Upper lobe of right lung (tissue), 1 donor: ENCODE results near the gene ANTXR2. TPM values are rescaled to one million over a fixed set of nuclear protein-coding genes. Genes with fewer than 3 reads are reported as not detected.

Experiments used
- ATAC-seq: fragments of 200-7000 bp; cut with Tn5 transposase; one replicate; pipeline ENCODE4 v1.9.1; 2020; ENCODE audit warnings: mild to moderate bottlenecking, moderate library complexity
- DNase-seq: peaks from one replicate; pipeline ENCODE4 v3.0.0-alpha.2; 2020
- H3K27ac ChIP-seq: fragments of 200-600 bp; one replicate; pipeline ENCODE4 v1.8.0; 2022
- H3K27me3 ChIP-seq: fragments of 200-600 bp; one replicate; pipeline ENCODE4 v1.8.0; 2022; ENCODE audit warnings: mild to moderate bottlenecking
- H3K36me3 ChIP-seq: fragments of 200-600 bp; one replicate; pipeline ENCODE4 v1.8.0; 2022
- H3K4me1 ChIP-seq: fragments of 200-600 bp; one replicate; pipeline ENCODE4 v1.8.0; 2022
- H3K4me3 ChIP-seq: fragments of 200-600 bp; one replicate; pipeline ENCODE4 v1.8.0; 2022; ENCODE audit warnings: mild to moderate bottlenecking
- H3K9me3 ChIP-seq: fragments of 200-600 bp; one replicate; pipeline ENCODE4 v1.8.0; 2022
- CTCF ChIP-seq: fragments of 200-600 bp; IDR thresholded peaks from one replicate; pipeline ENCODE4 v1.8.0; 2022; ENCODE audit warnings: antibody characterized with exemption
- intact Hi-C: fragments of 100-400 bp; cut with DNase I; formaldehyde crosslinking; loops from one replicate; pipeline ENCODE4 v1.11.0; 2022
- total RNA-seq: library from RNA; stranded (reverse); fragmentation: NEBNext Ultra II Directional; extraction: Animal tissue kit (Norgen Biotek cat#: 25700); gene quantifications from one replicate; pipeline ENCODE4 v1.2.1, GENCODE V29; 2021
- donor health status: DM: no; HTN: yes; CAD: no; lungs with severe emphysema.

ANTXR2 gene
- total RNA-seq, 1 donor from 2014 or later, result 67.4 TPM

DNA sequence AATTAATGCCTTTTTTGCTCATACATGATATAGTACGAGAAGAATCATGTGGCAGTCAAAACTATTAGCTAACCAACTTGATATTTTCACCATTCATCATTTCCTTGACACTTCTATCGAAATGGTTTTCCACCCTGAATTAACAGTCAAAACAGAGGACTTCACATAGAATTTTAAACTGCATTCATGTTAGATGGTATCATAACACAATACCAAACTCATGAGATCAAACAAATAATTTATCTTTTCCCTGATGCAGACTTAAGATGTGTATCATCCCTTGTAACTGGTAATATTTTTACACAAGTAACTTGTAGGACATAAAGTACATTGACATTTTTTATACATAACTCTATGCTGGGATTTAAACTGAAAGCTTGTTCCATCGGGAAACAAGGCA is 18.2 kb upstream of the ANTXR2 start:
- no peak for ATAC-seq
- intact Hi-C loops, result no loop called here
- Histone ChIP-seq H3K27me3 (no peaks in the 10 kb centered on the region), H3K4me3 (no peak overlapping the region), H3K36me3 (no peaks in the 10 kb centered on the region), H3K27ac (no peak overlapping the region), H3K9me3 (no peaks in the 10 kb centered on the region), H3K4me1 (no peaks in the 10 kb centered on the region)
- no peak for DNase-seq
- TF ChIP-seq CTCF, result no peak

DNA sequence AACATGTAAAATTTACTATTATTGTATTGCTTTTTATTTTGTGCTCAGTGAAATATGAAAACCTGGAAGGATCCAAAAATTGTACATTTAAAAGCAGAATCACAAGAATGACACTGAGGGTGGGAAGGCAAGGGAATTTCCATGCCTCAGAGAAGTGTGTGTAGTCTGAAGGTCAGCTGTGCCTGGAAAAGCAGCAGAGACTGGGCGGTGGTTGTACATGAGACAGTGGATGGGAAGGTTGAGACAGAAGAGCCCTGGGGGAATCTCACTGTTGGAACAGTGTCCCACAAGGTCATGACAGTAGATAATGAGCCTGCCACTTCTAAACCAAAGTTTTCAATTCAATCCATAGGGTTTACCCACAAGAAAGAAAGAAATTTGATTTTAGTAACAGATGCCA is 17.1 kb upstream of the ANTXR2 start:
- ATAC-seq, result no peak
- no peak for TF ChIP-seq CTCF
- no peak for DNase-seq
- intact Hi-C loops, result no loop called here
- Histone ChIP-seq H3K9me3 (no peaks in the 10 kb centered on the region), H3K27ac (no peak overlapping the region), H3K4me1 (no peaks in the 10 kb centered on the region), H3K27me3 (no peaks in the 10 kb centered on the region), H3K4me3 (no peak overlapping the region), H3K36me3 (no peaks in the 10 kb centered on the region)

DNA sequence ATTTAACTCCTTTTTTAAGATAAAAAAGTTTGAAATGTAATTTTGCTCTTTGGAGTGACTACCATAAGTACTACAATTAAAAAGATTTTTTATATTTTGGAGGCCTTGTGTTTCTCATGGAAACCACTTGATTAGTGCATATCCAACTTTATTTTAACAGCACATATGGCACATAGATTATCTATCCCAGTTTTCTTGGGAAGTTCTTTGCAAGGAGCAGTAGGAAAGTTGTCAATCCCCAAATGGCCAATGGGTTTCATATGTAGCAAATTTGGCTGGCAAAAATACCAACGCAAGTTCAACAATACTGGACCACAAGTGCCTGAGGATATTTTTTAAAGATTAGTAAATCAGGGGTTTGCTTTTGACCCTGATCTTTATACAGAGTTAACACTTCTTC is 15.4 kb upstream of the ANTXR2 start:
- Histone ChIP-seq H3K4me1 (no peaks in the 10 kb centered on the region), H3K27ac (no peak overlapping the region), H3K4me3 (no peak overlapping the region), H3K27me3 (no peaks in the 10 kb centered on the region), H3K36me3 (no peaks in the 10 kb centered on the region), H3K9me3 (no peaks in the 10 kb centered on the region)
- DNase-seq (no peak), ATAC-seq (no peak)
- no peak for TF ChIP-seq CTCF
- intact Hi-C loops, result no loop called here

GRCh38 chr4:80086296-80086695 is 13.3 kb upstream of the ANTXR2 start:
- H3K9me3 ChIP-seq, result no peaks in the 10 kb centered on the region
- DNase-seq, result no peak
- H3K27ac ChIP-seq, result no peak overlapping the region
- no peak for ATAC-seq
- no peak for TF ChIP-seq CTCF
- H3K27me3 ChIP-seq, result no peaks in the 10 kb centered on the region
- no peaks in the 10 kb centered on the region for H3K36me3 ChIP-seq
- H3K4me3 ChIP-seq, result no peak overlapping the region
- H3K4me1 ChIP-seq, result no peaks in the 10 kb centered on the region
- intact Hi-C loops, result no loop called here

DNA sequence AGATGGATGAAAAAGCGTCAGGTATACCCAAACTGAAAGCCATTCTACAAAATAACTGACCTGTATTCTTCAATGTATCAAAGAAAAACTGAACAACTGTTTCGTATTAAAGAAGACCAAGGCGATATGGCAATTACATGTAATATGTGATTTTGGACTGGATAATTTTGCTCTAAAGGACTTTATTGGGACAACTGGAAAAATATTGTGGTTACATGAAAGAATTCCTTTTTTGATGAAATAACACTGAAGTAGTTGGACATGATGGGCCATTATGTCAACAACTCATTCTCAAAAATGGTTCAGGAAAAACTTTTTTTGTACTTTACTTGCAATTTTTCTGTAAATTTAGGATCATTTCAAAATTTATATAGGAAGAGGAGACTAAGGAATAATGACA is 12.1 kb upstream of the ANTXR2 start:
- ATAC-seq (no peak), DNase-seq (no peak)
- Histone ChIP-seq H3K36me3 (no peaks in the 10 kb centered on the region), H3K27me3 (no peaks in the 10 kb centered on the region), H3K9me3 (no peaks in the 10 kb centered on the region), H3K27ac (no peak overlapping the region), H3K4me3 (no peak overlapping the region), H3K4me1 (no peaks in the 10 kb centered on the region)
- intact Hi-C loops, result no loop called here
- TF ChIP-seq CTCF, result no peak

GRCh38 chr4:80082693-80083092 is 9.7 kb upstream of the ANTXR2 start:
- H3K36me3 ChIP-seq, result no peaks in the 10 kb centered on the region
- intact Hi-C loops, result no loop called here
- H3K27ac ChIP-seq, result no peak overlapping the region
- ATAC-seq (no peak), DNase-seq (no peak)
- TF ChIP-seq CTCF, result no peak
- H3K27me3 ChIP-seq, result no peaks in the 10 kb centered on the region
- H3K9me3 ChIP-seq, result no peaks in the 10 kb centered on the region
- no peaks in the 10 kb centered on the region for H3K4me1 ChIP-seq
- H3K4me3 ChIP-seq, result no peak overlapping the region
